OCI-LY7 (cell line): ENCODE results near the gene ARHGAP26.

Experiments
- CTCF ChIP-seq: fragments of 200-600 bp; sonication (generic); conservative IDR thresholded peaks from 2 replicates; pipeline ENCODE4 v1.5.1; 2014; ENCODE audit warnings: mild to moderate bottlenecking, antibody characterized with exemption, low read length, moderate library complexity, mixed read lengths
- EZH2phosphoT487 ChIP-seq: fragments of 200-600 bp; sonication (generic); IDR thresholded peaks from 2 replicates; pipeline ENCODE4 v1.6.1; 2018; ENCODE audit warnings: low read depth, borderline replicate concordance, mild to moderate bottlenecking, mixed run types, antibody characterized with exemption, low read length, moderate library complexity, mixed read lengths

- TF ChIP-seq CTCF, result no peak
- TF ChIP-seq EZH2phosphoT487, result no peak
These were observed 291.2 kb downstream of the ARHGAP26 start for GRCh38 chr5:143061161-143061945.
